ENCODE measurements around the gene PEDS1.
"Not testable (repeated sequence)": the region's sequence is repeated elsewhere in the genome, so short reads cannot be mapped to it uniquely, and the experiment has no call there.

PEDS1 gene

DNA sequence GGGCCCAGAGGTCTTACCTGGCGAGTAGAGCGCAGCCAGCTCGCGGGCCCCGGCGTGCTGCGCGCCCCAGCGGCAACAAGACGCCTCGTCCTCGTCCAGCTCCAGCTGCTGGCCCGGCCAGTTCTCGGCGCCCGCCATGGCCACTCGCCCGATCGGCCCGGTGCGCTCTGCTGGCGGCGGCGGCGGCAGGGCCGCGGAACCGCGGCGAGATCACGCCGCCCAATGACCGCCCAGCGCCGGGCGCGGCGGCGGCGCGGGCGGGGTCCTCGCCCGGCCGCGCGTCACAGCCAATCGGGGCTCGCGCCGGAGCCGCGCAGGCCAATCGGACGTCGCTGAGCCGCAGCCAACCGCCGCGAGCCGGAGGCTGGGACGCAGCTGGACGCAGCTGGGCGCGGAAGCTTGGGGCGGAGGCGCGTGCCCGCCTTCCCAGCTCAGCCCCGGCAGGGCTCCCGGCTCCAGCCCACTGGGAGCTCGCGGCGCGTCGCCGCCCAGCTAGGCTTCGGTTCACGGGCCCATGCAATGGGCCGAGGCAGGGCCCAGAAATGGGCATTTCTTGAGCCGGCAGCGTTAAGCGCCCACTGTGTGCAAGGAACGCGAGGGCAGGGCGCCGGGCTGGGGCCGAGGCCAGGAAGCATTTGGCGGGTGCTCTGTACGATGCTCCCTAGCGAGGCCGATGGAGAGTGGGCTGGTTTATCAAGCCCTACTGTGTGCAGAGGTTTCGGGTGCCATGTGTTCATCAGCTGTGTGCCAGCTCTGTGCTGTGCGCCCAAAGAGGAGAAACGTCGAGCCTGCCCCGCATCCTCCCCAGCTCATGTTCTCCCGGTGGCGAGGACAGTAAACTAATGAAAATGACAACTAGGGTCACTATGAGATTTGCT lies at the start of gene PEDS1:
TSS of gene PEDS1 (minus strand) at position 224 of the 878 bp plus-strand sequence. CDS start at position 138, 86 bp downstream.
- DNase-seq, result peak in 50 of 51 donors; percentile 45 to 93 (median 83)

GRCh38 chr20:50202677-50203076 lies 49.2 kb upstream of the PEDS1 start:
- DNase-seq, result no peak

DNA sequence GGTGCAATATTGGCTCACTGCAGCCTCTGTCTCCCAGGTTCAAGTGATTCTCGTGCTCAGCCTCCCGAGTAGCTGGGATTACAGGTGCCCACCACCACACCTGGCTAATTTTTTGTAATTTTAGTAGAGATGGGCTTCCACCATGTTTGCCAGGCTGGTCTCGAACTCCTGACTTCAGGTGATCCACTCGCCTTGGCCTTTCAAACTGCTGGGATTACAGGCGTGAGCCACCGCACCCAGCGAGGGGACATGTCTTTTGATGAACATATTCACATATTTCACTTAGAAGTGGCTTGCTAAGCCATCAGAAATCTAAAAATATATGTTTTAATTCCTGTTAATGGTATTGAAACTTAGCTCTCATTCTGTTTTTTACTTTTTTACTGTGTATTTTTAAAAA lies 48.2 kb upstream of the PEDS1 start:
- DNase-seq, result not testable (repeated sequence)

DNA sequence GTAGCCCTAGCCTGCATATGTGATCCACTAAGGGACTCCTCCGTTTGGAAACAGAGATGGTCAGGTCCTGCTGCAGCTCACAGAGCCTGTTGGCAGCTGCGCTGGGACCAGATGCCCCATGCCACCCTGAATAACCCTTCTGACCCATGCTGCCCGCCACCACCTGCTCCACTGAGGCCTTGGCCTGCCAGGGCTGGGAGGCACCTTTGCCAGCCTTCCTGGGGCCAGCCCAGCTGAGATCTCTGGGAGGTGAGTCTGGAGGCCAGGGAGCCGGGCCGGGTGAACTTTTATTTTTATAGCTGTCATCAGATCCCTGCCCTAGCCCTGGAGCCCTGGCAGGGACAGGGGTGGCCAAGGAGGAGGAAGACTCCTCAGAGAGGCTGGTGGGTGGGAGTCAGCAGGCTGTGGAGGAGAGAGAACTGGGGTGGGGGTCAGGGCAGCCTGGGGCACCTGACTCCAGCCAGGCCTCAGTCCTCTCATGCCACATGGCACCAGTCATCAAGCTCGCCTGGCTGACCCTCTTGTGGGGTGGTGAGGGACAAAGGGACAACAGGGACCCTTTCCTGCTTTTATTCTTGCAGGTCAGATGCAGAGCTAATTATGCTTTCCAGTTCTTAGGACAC lies 47.1 kb upstream of the PEDS1 start:
- DNase-seq, result no peak

DNA sequence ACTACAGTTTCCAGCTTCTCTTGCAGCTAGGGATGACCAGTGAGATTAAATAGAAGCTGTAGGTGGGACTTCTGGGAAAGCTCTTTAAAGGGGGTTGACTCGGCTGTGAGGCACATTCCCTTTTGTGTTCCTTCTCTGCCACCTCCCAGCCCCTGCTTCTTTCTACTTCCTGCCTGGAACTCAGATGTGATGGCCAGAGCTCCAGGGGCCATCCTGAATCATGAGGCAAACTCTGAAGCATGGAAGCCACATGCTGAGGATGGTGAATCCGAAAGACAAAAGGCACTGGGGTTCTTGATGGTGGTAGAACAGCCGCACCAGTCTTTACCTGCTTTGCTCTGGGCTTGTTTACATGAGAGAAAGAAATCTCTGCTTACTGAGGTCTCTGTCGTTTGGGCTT lies 46.2 kb upstream of the PEDS1 start:
- no peak for DNase-seq

GRCh38 chr20:50198716-50199115 lies 45.2 kb upstream of the PEDS1 start:
- no peak for DNase-seq

- DNase-seq, result no peak
These were observed 44.7 kb upstream of the PEDS1 start for GRCh38 chr20:50198180-50198666.

GRCh38 chr20:50197463-50198179 lies 44.1 kb upstream of the PEDS1 start:
- no peak for DNase-seq

DNA sequence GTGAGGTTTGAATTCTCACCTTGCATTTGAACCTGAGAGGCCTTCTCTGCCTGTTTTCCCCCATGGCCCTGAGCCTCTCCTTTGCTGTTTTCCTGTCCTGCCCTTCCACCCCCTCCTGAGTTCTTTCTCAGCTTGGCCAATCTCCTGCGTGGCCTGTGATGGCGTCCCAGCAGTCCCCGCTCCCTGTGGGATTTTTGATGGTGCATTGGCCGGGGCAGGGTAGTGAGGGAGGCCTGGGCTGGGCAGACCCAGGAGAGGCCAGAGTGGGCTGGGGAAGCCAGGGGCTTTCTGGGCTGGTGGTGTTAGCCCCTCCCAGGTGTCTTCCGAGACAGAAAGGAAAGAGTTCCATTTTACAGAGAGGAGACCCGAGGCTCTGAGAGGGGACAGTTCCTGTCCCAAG lies 43.4 kb upstream of the PEDS1 start:
- no peak for DNase-seq

DNA sequence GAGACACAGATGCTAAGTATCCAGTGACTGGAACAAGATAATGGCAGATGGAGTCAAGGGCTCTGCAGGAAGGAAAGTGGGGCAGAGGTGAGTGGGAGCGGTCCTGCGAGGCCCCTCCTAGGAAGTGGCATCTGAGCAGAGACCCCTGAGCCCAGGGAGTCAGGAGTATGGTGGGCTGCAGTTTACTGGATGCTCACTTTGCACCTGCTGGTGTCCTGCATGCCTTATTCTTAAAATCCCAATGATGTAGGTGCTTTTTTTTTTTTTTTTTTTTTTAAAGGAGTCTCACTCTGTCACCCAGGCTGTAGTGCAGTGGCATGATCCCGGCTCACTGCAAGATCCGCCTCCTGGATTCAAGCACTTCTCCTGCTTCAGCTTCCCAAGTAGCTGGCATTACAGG lies 42.7 kb upstream of the PEDS1 start:
- DNase-seq, result no peak

DNA sequence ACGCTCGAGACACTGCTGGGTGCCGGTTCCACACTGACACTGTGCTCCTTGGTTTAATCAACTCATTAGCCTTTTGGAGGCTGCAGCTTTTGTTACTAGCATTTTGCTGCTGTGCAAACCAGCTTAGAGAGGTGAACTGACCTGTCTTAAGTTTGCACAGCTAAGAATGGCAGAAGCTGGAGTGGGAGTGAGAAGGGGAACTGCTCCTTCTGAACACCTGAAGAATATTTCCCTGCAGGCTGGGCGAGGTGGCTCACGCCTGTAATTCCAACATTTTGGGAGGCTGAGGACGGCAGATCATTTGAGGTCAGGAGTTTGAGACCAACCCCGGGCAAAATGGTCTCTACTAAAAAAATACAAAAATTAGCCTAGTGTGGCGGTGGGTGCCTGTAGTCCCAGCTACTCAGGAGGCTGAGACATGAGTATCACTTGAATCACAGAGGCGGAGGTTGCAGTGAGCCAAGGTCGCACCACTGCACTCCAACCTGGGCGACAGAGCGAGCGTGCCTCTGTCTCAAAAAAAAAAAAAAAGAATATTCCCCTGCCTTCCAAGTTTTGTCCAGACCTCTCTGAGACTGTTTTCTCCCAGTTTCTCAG lies 42.1 kb upstream of the PEDS1 start:
- DNase-seq, result no peak

GRCh38 chr20:50194831-50195523 lies 41.5 kb upstream of the PEDS1 start:
- no peak for DNase-seq

DNA sequence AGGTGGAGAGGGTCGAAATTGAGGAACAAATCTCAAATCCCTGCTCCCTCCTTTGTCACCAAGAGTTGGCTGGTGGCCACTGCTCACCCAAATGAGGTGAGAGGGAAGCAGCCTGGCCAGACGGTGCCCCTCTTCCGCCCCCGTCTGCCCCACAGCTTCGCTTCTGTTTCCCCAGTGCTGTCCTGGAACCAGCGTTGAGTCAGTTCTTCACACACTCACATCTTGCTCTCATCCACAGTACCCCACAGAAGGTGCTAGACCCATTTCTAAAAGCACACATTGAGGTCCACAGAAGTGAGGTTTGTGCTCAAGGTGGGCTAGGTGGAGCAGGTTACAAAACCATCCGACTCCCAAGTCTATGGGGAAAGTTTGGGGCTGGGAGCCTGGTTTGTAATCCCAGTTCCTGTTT lies 40.9 kb upstream of the PEDS1 start:
- DNase-seq, result peak in 2 of 51 donors; percentile 38 to 50

GRCh38 chr20:50193836-50194421 lies 40.4 kb upstream of the PEDS1 start:
- peak in 10 of 51 donors; percentile 6 to 50 (median 22) for DNase-seq

- DNase-seq, result peak in 15 of 51 donors; percentile 10 to 57 (median 20)
These were observed 39.8 kb upstream of the PEDS1 start for GRCh38 chr20:50193199-50193835.

DNA sequence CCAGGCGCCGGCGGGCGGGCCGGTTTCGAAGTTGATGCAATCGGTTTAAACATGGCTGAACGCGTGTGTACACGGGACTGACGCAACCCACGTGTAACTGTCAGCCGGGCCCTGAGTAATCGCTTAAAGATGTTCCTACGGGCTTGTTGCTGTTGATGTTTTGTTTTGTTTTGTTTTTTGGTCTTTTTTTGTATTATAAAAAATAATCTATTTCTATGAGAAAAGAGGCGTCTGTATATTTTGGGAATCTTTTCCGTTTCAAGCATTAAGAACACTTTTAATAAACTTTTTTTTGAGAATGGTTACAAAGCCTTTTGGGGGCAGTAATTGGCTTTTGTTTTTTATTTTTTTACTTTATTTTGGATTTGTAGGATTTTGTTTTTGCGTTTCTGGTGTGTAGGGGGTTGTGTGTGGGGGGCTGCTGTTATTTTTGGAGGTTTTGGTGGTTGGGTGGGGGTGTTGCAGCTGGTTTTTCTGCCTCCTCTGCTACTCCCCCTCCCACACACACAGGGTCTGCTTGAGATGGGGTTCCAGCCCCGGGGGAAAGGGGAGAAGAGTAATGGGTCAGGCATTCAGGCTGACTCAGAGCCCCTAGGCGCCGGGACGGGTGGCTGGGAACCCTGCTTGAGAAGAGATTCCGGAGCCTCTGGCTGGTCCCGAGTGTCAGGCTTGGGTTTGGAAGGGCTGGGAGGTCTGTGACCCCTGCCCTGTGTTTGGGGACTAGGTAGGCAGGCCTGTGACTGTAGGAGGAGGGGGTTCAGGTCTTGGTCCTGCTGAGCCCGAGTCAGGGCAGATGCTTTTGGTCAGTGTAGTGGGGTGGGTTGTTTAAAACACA lies 39.1 kb upstream of the PEDS1 start:
- peak in 29 of 51 donors; percentile 18 to 78 (median 40) for DNase-seq

DNA sequence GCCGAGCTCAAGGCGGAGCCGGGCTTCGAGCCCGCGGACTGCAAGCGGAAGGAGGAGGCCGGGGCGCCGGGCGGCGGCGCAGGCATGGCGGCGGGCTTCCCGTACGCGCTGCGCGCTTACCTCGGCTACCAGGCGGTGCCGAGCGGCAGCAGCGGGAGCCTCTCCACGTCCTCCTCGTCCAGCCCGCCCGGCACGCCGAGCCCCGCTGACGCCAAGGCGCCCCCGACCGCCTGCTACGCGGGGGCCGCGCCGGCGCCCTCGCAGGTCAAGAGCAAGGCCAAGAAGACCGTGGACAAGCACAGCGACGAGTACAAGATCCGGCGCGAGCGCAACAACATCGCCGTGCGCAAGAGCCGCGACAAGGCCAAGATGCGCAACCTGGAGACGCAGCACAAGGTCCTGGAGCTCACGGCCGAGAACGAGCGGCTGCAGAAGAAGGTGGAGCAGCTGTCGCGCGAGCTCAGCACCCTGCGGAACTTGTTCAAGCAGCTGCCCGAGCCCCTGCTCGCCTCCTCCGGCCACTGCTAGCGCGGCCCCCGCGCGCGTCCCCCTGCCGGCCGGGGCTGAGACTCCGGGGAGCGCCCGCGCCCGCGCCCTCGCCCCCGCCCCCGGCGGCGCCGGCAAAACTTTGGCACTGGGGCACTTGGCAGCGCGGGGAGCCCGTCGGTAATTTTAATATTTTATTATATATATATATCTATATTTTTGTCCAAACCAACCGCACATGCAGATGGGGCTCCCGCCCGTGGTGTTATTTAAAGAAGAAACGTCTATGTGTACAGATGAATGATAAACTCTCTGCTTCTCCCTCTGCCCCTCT lies 38.2 kb upstream of the PEDS1 start:
- DNase-seq, result peak in 20 of 51 donors; percentile 6 to 64 (median 40)

- DNase-seq, result peak in 19 of 51 donors; percentile 27 to 69 (median 52)
These were observed 37.6 kb upstream of the PEDS1 start for GRCh38 chr20:50191065-50191543.

All from hypothalamus (tissue), 51 donors.